BJ (cell line): ENCODE results near the gene AJM1. TPM values are rescaled to one million over a fixed set of nuclear protein-coding genes. Genes with fewer than 3 reads are reported as not detected.

Experiments used
- CTCF ChIA-PET: fragments of 350-600 bp; formaldehyde crosslinking; extraction: SDS; loops from one replicate; lab custom pipeline; 2021; ENCODE audit warnings: antibody characterized with exemption, inconsistent platforms; lab: Yijun Ruan, JAX
- POLR2A ChIA-PET: fragments of 300-600 bp; sonication (Branson Sonifier 250); formaldehyde crosslinking; extraction: SDS; loops from one replicate; lab custom pipeline; 2021; ENCODE audit warnings: antibody characterized with exemption; lab: Charles Lee
- DNase-seq: peaks from one replicate; pipeline ENCODE4 v3.0.0-alpha.2; 2011; ENCODE audit warnings: low read depth
- H3K27me3 ChIP-seq: 2 replicates; pipeline ENCODE4 v1.6.0; 2011; ENCODE audit warnings: low read length; ENCODE audit not compliant: control insufficient read depth, insufficient read depth
- H3K36me3 ChIP-seq: 2 replicates; pipeline ENCODE4 v1.5.1; 2011; ENCODE audit warnings: low read length; ENCODE audit not compliant: control insufficient read depth, insufficient read depth
- H3K4me3 ChIP-seq: 2 replicates; pipeline ENCODE4 v1.5.1; 2011; ENCODE audit warnings: low read depth, mild to moderate bottlenecking, control low read depth, low read length
- CTCF ChIP-seq: IDR thresholded peaks from 2 replicates; pipeline ENCODE4 v1.5.1; 2011; ENCODE audit warnings: low read depth, mild to moderate bottlenecking, control low read depth, inconsistent platforms, low read length, moderate library complexity; ENCODE audit not compliant: insufficient read depth
- polyA plus RNA-seq: library from polyadenylated mRNA; depleted of rRNA; stranded (reverse); fragments of >200 nt; gene quantifications from 2 replicates; pipeline ENCODE4 v1.2.3, GENCODE V29; 2011

Gene AJM1
- polyA plus RNA-seq, 1 experiment = 0.86 TPM

GRCh38 chr9:136856541-136857141 is 14.4 kb downstream of the AJM1 start:
- POLR2A ChIA-PET = no interaction called here

GRCh38 chr9:136857166-136857565 is 14.9 kb downstream of the AJM1 start:
- no peak for DNase-seq
- Histone ChIP-seq H3K27me3 (no peaks in the 10 kb centered on the region), H3K4me3 (no peak overlapping the region), H3K36me3 (peaks cover 15% of the 10 kb centered on the region)
- CTCF ChIA-PET = interaction anchor here (0.6 kb wide), 1 partner anchor 192 kb away, joined by 3 read pairs; no protein-coding TSS in a partner anchor
- no peak for TF ChIP-seq CTCF
- POLR2A ChIA-PET = no interaction called here

More at GRCh38 chr9:136856541-136857141, 14.4 kb downstream of the AJM1 start:
- no peaks in the 10 kb centered on the region for H3K27me3 ChIP-seq
- CTCF ChIA-PET = interaction anchor here (0.6 to 0.9 kb wide), 2 partner anchors 14 to 192 kb away, joined by 3 read pairs; partner anchors contain the start of gene AJM1
- H3K4me3 ChIP-seq = no peak overlapping the region
- TF ChIP-seq CTCF = no peak
- DNase-seq = no peak
- peaks cover 11% of the 10 kb centered on the region for H3K36me3 ChIP-seq

GRCh38 chr9:136857581-136858412 is 15.5 kb downstream of the AJM1 start:
- no peak for TF ChIP-seq CTCF
- ChIA-PET CTCF (no interaction called here), POLR2A (no interaction called here)
- peaks cover 17% of the 10 kb centered on the region for H3K36me3 ChIP-seq
- H3K27me3 ChIP-seq = no peaks in the 10 kb centered on the region
- no peak overlapping the region for H3K4me3 ChIP-seq
- DNase-seq = no peak

GRCh38 chr9:136858452-136858843 is 16.2 kb downstream of the AJM1 start:
- Histone ChIP-seq H3K36me3 (peaks cover 23% of the 10 kb centered on the region), H3K27me3 (no peaks in the 10 kb centered on the region), H3K4me3 (no peak overlapping the region)
- no peak for DNase-seq
- CTCF ChIA-PET = interaction anchor here (0.6 to 1.9 kb wide), 2 partner anchors 15 to 66 kb away, joined by 3 to 6 read pairs; no protein-coding TSS in a partner anchor
- no peak for TF ChIP-seq CTCF
- POLR2A ChIA-PET = no interaction called here
